ENCODE data around the gene MAP4K2. TPM values are rescaled to one million over a fixed set of nuclear protein-coding genes. Genes with fewer than 3 reads are reported as not detected.

The MAP4K2 gene
- total and polyA plus RNA-seq, 2 donors from 2014 or later: 12.5 to 15.4 TPM

- FAIRE-seq (no peak), DNase-seq (no peak)
- Histone ChIP-seq H3K36me3 (ENCODE audit: control insufficient read depth in 2 of 3, insufficient read depth in 3 of 3, low read length in 3 of 3) (peaks cover 0 to 3% (median 0%) of the 10 kb centered on the region in 3 donors), H3K27ac (ENCODE audit: low read depth in 2 of 2, low read length in 2 of 2) (no peak overlapping the region), H3K4me3 (ENCODE audit: low read length in 3 of 3) (no peak overlapping the region), H3K9ac (ENCODE audit: low read length in 3 of 3) (no peak overlapping the region), H3K27me3 (ENCODE audit: control insufficient read depth, insufficient read depth, low read length) (no peaks in the 10 kb centered on the region), H3K4me1 (ENCODE audit: control insufficient read depth in 2 of 3, insufficient read depth in 2 of 3, low read depth in 1 of 3, low read length in 3 of 3) (no peaks in the 10 kb centered on the region), H3K9me3 (ENCODE audit: control insufficient read depth in 2 of 3, insufficient read depth in 1 of 3, low read length in 3 of 3) (no peaks in the 10 kb centered on the region)
- no peak for TF ChIP-seq CTCF (IDR thresholded peaks at IDR 0.05; ENCODE audit: borderline replicate concordance, extremely low read depth, insufficient read depth)
- intact Hi-C loops (cut with DNase I): no loop called here
Measured at GRCh38 chr11:64833509-64833908, 30.5 kb upstream of the MAP4K2 start.

GRCh38 chr11:64833198-64833502, 30.1 kb upstream of the MAP4K2 start:
- TF ChIP-seq CTCF (IDR thresholded peaks at IDR 0.05; ENCODE audit: borderline replicate concordance, extremely low read depth, insufficient read depth): no peak
- Histone ChIP-seq H3K27me3 (ENCODE audit: control insufficient read depth, insufficient read depth, low read length) (no peaks in the 10 kb centered on the region), H3K4me1 (ENCODE audit: control insufficient read depth in 2 of 3, insufficient read depth in 2 of 3, low read depth in 1 of 3, low read length in 3 of 3) (no peaks in the 10 kb centered on the region), H3K27ac (ENCODE audit: low read depth in 2 of 2, low read length in 2 of 2) (no peak overlapping the region), H3K4me3 (ENCODE audit: low read length in 3 of 3) (no peak overlapping the region), H3K9me3 (ENCODE audit: control insufficient read depth in 2 of 3, insufficient read depth in 1 of 3, low read length in 3 of 3) (no peaks in the 10 kb centered on the region), H3K9ac (ENCODE audit: low read length in 3 of 3) (no peak overlapping the region), H3K36me3 (ENCODE audit: control insufficient read depth in 2 of 3, insufficient read depth in 3 of 3, low read length in 3 of 3) (peaks cover 0 to 3% (median 0%) of the 10 kb centered on the region in 3 donors)
- intact Hi-C loops (cut with DNase I): no loop called here
- no peak for FAIRE-seq
- DNase-seq: no peak

GRCh38 chr11:64832467-64833197, 29.6 kb upstream of the MAP4K2 start:
- H3K27ac ChIP-seq (ENCODE audit: low read depth in 2 of 2, low read length in 2 of 2): no peak overlapping the region
- H3K36me3 ChIP-seq (ENCODE audit: control insufficient read depth in 2 of 3, insufficient read depth in 3 of 3, low read length in 3 of 3): peaks cover 0 to 3% (median 0%) of the 10 kb centered on the region in 3 donors
- no peak for DNase-seq
- TF ChIP-seq CTCF (IDR thresholded peaks at IDR 0.05; ENCODE audit: borderline replicate concordance, extremely low read depth, insufficient read depth): no peak
- no peak overlapping the region for H3K9ac ChIP-seq (ENCODE audit: low read length in 3 of 3)
- intact Hi-C loops (cut with DNase I): no loop called here
- no peak overlapping the region for H3K4me3 ChIP-seq (ENCODE audit: low read length in 3 of 3)
- H3K27me3 ChIP-seq (ENCODE audit: control insufficient read depth, insufficient read depth, low read length): no peaks in the 10 kb centered on the region
- no peaks in the 10 kb centered on the region for H3K4me1 ChIP-seq (ENCODE audit: control insufficient read depth in 2 of 3, insufficient read depth in 2 of 3, low read depth in 1 of 3, low read length in 3 of 3)
- FAIRE-seq: no peak
- H3K9me3 ChIP-seq (ENCODE audit: control insufficient read depth in 2 of 3, insufficient read depth in 1 of 3, low read length in 3 of 3): no peaks in the 10 kb centered on the region

All from kidney (tissue), 14 donors.